ENCODE data around the gene ANKUB1.

Gene ANKUB1

GRCh38 chr3:149812165-149812605 is 19.8 kb upstream of the ANKUB1 start:
- DNase-seq (ENCODE audit: extremely low spot score, insufficient read length, low read depth) (no peak), FAIRE-seq (no peak)

- FAIRE-seq, result no peak
- DNase-seq (ENCODE audit: extremely low spot score, insufficient read length, low read depth), result no peak
Measured at GRCh38 chr3:149810846-149811245, 18.5 kb upstream of the ANKUB1 start.

- FAIRE-seq (no peak), DNase-seq (ENCODE audit: extremely low spot score, insufficient read length, low read depth) (no peak)
Measured at GRCh38 chr3:149809699-149810098, 17.3 kb upstream of the ANKUB1 start.

DNA sequence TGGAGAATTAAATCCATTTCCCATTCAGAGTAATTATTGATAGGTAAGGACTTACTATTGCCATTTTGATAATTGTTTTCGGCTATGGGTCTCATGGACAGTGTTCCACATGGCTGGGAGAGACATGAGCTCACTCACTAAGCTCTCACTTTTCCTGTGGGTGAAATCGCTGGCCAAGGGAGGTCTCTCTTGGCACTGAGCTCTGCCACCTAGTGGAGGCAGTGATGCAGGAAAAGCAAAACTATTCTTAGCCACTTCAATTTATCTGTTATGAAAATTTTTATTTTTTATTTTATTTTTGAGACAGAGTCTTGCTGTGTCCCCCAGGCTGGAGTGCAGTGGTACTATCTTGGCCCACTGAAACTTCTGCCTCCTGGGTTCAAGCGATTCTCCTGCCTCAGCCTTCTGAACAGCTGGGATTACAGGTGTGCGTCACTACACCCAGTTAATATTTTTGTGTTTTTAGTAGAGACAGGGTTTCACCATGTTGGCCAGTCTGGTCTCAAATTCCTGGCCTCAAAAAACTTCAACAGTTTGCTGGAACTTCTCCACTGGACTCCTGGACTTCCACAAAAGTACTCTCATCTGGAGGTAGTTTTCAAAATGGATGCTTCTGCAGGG is 16.0 kb upstream of the ANKUB1 start:
- DNase-seq (ENCODE audit: extremely low spot score, insufficient read length, low read depth) (no peak), FAIRE-seq (peak; percentile 79)

DNA sequence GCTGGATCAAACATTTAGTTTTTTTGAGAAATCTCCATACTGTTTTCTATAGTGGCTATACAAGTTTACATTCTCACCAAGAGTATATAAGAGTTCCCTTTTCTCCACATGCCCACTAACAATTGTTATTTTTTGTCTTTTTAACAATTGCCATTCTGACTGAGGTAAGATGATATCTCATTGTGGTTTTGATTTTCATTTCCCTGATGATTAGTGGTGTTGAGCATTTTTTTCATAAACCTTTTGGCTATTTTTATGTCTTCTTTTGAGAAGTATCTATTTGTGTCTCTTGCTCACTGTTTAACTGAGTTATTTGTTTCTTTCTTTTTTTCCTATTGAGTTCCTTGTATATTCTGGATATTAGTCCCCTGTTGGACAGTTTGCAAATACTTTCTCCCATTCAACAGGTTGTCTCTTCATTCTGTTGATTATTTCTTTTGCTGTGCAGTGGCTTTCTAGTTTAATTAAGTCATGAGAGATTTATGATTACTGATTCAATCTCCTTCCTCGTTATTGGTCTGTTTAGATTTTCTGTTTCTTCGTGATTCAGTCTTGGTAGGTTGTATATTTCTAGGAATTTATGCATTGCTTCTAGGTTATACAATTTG is 13.9 kb upstream of the ANKUB1 start:
- DNase-seq (ENCODE audit: extremely low spot score, insufficient read length, low read depth) (no peak), FAIRE-seq (no peak)

GRCh38 chr3:149801639-149802038 is 9.3 kb upstream of the ANKUB1 start:
- FAIRE-seq (no peak), DNase-seq (ENCODE audit: extremely low spot score, insufficient read length, low read depth) (no peak)

DNA sequence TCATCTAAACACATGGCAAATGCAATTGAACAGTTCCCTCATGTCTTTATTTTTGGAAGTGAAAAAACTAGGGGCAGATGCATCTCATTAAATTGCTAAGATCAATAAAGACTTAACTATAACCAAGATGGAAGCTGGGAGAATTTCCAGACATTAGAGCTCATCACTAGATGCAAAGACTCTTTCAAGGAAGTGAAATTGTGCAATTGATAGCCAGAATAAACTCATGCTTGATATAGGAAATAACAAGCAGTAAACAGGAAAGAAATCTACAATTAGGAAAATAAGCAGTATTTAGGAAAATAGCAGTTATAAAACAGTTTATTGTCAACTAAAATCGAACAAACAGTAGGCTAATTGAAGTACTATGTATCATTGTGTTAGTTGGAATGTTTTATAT is 8.8 kb upstream of the ANKUB1 start:
- FAIRE-seq (no peak), DNase-seq (ENCODE audit: extremely low spot score, insufficient read length, low read depth) (no peak)

GRCh38 chr3:149800693-149801092 is 8.3 kb upstream of the ANKUB1 start:
- FAIRE-seq, result no peak

GRCh38 chr3:149796026-149796425 is 3.7 kb upstream of the ANKUB1 start:
- DNase-seq (ENCODE audit: extremely low spot score, insufficient read length, low read depth) (no peak), FAIRE-seq (no peak)

More at GRCh38 chr3:149800693-149801092, 8.3 kb upstream of the ANKUB1 start:
- DNase-seq (ENCODE audit: extremely low spot score, insufficient read length, low read depth), result no peak

- DNase-seq (ENCODE audit: extremely low spot score, insufficient read length, low read depth) (no peak), FAIRE-seq (no peak)
Measured at GRCh38 chr3:149790698-149791097, 1.7 kb downstream of the ANKUB1 start.

- no peak for DNase-seq (ENCODE audit: extremely low spot score, insufficient read length, low read depth)
- FAIRE-seq, result no peak
Measured at GRCh38 chr3:149790268-149790667, 2.1 kb downstream of the ANKUB1 start.

- DNase-seq (ENCODE audit: extremely low spot score, insufficient read length, low read depth) (no peak), FAIRE-seq (no peak)
Measured at GRCh38 chr3:149784064-149784704, 8.2 kb downstream of the ANKUB1 start.

DNA sequence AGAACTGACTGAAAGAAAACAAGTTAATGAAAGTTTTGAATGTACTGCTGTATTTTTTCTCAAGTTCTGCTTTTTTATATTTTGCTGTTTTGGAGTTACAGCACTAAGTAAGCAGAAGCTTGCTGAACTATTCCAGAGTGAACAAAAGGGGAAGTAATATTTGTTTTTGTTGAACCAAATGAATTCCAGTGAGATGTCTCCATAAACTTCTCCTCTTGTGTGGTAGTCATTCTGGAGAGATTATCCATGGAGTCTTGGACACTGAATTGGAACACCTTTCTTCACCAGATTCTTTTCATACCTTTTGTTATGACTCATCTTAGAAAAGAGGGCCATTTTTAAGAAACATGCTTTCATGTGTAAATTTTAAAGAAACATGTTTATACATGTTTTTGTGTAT is 8.8 kb downstream of the ANKUB1 start:
- DNase-seq (ENCODE audit: extremely low spot score, insufficient read length, low read depth) (no peak), FAIRE-seq (no peak)

GRCh38 chr3:149781741-149782140 is 10.6 kb downstream of the ANKUB1 start:
- DNase-seq (ENCODE audit: extremely low spot score, insufficient read length, low read depth) (no peak), FAIRE-seq (no peak)

DNA sequence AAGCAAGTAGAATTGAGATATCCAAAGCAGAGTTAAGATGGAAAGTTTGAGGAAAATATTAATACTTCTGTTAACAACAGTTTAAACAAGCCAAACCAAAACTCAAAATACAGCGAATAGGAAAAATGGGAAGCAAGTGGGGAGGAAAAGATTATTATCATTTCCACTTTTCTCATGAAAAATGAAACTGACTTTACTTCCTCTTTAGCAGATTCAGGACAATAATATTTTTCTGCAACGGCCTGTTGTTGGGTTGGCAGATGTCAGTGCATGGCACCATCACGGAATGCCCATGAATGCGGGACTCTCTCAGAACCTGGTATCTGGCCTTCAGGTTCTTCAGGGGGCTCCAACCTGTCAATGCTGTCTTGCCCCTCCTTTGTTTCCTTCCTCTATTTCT is 11.1 kb downstream of the ANKUB1 start:
- FAIRE-seq, result no peak
- DNase-seq (ENCODE audit: extremely low spot score, insufficient read length, low read depth), result no peak

GRCh38 chr3:149777414-149778214 is 14.7 kb downstream of the ANKUB1 start:
- DNase-seq (ENCODE audit: extremely low spot score, insufficient read length, low read depth) (no peak), FAIRE-seq (no peak)

DNA sequence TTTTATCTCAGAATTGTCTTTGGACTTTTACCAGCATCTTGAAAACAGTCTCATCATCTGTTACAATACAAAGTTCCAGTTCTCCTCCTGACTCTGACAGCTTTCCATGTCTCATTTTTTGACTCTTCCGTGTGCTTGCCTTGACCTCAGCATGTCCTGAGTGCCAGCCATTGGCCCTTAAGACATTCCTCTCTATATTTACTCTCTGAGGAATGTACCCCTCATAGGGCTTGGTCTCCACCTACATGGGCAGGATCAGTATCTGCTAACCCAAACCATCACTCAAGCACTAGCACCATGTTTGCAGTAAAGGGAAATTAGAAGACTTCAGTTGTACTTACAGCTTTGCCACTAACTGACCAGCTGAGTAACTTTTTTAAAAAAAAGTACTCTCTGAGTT is 16.2 kb downstream of the ANKUB1 start:
- FAIRE-seq (no peak), DNase-seq (ENCODE audit: extremely low spot score, insufficient read length, low read depth) (no peak)

DNA sequence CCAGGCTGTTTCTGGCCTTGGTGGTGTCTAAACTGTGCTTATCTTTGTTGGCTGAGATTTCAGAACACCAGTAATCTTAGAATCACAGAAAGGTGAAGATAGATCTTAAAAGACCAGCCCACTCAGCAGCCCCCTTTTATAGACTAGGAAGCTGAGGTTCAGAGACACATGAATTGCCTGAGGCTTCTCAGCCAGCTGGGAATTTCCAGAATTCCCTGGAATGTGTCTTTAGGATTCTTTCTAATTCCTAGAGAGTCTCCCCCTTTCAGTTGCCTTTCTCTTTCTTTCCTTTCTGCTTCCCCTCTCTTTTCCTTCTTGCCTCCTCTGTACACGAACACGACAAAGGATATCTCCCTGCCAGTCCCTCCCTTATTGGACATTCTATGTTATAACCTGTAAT is 19.5 kb downstream of the ANKUB1 start:
- FAIRE-seq (no peak), DNase-seq (ENCODE audit: extremely low spot score, insufficient read length, low read depth) (no peak)

GRCh38 chr3:149771652-149772271 is 20.6 kb downstream of the ANKUB1 start:
- peak; percentile 57 for FAIRE-seq
- peak; percentile 30 for DNase-seq (ENCODE audit: extremely low spot score, insufficient read length, low read depth)

GRCh38 chr3:149770246-149770645 is 22.1 kb downstream of the ANKUB1 start:
- no peak for FAIRE-seq

More at GRCh38 chr3:149770246-149770645, 22.1 kb downstream of the ANKUB1 start:
- DNase-seq (ENCODE audit: extremely low spot score, insufficient read length, low read depth), result no peak
